Fibroblast of the conjunctiva (primary cell): ENCODE results near the gene CDC34.

ENCODE experiments used
- DNase-seq: peaks from one replicate; pipeline ENCODE4 v3.0.0-alpha.2; 2010; ENCODE audit warnings: low read depth

The CDC34 gene

DNA sequence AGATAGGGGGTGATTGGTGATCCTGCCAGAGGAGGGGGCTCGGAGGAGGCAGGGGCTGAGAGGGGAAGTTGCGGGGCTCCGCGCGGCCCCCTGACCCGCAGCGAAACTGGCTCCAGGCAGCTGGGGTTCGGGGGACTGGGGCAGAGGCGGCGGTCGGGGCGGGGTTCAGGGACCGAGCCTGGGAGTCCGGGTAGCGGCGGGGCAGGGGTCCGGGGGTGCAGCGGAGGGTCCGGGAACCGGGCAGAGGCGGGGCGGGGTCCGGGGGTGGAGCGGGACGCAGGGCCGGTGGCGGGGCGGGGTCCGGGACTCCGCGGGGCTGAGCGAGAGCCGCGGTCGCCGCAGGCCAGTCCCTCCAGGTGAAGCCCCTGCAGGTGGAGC lies 34.1 kb upstream of the CDC34 start:
- no peak for DNase-seq

- no peak for DNase-seq
Measured at GRCh38 chr19:497869-498510, 33.6 kb upstream of the CDC34 start.

DNA sequence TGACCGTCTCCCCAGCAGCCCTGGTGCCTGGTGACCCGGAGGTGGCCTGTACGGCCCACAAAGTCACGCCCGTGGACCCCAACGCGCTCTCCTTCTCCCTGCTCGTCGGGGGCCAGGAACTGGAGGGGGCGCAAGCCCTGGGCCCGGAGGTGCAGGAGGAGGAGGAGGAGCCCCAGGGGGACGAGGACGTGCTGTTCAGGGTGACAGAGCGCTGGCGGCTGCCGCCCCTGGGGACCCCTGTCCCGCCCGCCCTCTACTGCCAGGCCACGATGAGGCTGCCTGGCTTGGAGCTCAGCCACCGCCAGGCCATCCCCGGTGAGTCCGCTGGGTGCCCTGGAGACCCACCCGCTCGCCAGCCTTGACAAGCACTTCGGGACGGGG lies 33.1 kb upstream of the CDC34 start:
- DNase-seq = no peak

- DNase-seq = no peak
Measured at GRCh38 chr19:498977-499623, 32.5 kb upstream of the CDC34 start.

DNA sequence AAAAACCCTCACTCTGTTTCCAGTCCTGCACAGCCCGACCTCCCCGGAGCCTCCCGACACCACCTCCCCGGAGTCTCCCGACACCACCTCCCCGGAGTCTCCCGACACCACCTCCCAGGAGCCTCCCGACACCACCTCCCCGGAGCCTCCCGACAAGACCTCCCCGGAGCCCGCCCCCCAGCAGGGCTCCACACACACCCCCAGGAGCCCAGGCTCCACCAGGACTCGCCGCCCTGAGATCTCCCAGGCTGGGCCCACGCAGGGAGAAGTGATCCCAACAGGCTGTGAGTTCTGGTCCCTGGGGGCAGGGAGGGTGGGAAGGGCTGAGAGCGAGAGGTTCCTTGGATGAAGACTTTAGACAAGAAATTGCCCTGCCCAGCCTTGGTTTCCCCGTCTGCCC lies 29.9 kb upstream of the CDC34 start:
- no peak for DNase-seq

GRCh38 chr19:504616-505015 lies 26.9 kb upstream of the CDC34 start:
- DNase-seq = no peak

DNA sequence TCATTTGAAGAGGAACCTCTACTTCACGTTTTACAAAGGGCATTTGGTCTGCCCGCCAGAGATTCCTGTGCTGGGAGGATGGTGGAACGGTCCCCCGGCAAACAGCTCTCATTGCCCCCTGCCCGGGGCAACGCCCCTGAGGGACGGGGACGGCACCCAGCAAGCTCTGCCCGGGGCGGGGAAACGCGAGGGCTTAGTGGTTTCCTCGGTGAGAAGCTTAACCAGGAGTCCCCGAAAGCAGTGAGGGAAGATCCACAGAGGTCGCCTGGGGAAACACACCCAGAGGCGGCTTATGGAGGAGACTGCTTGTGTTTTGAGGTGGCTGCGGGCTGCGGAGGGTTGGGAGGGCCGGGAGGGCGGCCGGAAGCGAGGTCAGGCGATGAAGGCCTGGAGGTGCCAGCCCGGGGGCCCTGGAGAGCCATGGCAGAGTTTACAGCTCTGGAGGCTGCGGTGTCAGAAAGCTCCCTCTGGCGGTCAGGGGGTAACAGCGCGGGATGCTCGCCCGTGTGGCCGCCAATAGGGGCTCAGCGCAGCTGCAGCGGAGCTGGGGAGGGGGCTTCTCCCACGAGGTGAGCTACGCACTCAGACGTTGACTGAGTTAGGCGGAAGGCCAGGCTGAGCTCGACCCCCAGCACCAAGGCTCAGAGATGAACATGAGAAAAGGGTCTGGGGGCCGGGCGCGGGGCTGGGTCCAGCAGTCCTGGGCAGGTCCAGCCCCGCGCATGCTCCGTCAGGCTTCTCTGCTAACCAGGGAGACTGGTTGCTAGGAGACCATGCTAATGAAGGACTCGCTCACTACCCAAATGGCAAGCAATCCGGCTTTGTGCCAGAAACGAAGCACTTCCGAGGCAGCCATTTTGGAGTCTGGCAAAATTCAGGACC lies 24.9 kb upstream of the CDC34 start:
- peak; percentile 100 for DNase-seq

- no peak for DNase-seq
Measured at GRCh38 chr19:507286-508203, 24.0 kb upstream of the CDC34 start, which contains the start of gene TPGS1. TSS of gene TPGS1 (plus strand) at chr19:507497. CDS start at chr19:507507, 10 bp downstream.

- DNase-seq = no peak
Measured at GRCh38 chr19:508204-509150, 23.1 kb upstream of the CDC34 start.

DNA sequence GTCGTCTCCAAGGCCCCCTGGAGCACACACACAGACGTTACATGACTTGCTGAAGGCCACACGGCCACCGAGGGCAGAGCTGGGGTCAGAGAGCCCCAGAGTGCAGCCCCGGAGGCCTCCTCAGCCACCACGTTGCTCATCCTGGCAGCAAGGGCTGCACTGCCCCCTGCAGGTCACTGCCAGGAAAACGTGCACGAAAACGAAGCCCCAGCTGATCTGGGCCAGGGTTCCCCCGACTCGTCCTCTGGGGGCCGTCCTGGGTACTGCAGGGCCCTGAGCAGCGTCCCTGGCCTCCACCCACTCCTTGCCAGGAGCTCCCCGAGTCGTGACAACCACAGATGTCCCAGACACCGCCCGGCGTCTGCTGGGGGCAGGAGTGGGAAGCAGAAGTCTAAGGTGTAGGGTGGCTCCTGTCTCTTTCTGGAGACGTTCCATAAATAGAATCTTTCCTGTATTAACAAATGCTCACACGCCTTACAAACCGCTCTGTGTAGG lies 20.9 kb upstream of the CDC34 start:
- peak; percentile 80 for DNase-seq

GRCh38 chr19:511101-511851 lies 20.3 kb upstream of the CDC34 start:
- no peak for DNase-seq

DNA sequence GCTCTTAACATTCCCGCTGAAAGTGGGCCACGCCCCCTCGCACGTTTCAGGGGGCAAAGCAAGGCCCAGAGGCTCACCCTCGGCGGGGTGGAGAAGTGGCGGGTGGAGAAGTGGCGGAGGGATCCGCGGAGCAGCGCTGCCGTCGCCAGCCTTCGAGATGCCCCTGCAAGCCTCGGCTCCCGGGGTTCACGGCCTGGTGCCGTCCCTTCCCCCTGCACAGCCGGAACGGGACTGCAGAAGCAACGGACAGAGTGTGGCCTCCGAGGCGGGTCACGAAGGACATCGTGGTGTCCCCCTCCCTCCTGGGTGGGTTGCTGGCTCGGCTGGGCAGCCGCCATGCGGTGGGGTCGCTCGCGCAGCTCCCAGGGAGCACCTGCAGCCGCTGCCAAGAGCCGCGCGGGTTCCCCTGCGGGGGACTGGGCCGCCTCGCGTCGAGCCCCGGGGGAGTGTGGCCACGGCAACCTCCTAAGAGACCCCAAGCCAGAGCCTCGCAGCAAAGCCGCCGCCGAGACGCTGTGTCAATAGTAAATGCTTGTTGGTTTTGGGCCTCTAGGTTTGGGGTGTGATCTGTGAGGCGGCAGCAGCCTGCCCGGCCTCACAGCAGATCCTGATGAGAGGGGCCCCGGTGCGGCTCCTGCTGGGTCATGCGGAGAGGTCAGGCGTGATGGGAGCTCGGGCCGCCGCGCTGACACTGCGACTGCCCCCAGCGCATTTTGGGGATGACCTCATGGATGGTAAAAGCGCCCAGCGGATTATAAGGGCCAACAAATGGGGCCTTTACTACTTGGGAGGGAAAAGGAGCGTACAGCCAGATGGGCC lies 18.8 kb upstream of the CDC34 start:
- no peak for DNase-seq

DNA sequence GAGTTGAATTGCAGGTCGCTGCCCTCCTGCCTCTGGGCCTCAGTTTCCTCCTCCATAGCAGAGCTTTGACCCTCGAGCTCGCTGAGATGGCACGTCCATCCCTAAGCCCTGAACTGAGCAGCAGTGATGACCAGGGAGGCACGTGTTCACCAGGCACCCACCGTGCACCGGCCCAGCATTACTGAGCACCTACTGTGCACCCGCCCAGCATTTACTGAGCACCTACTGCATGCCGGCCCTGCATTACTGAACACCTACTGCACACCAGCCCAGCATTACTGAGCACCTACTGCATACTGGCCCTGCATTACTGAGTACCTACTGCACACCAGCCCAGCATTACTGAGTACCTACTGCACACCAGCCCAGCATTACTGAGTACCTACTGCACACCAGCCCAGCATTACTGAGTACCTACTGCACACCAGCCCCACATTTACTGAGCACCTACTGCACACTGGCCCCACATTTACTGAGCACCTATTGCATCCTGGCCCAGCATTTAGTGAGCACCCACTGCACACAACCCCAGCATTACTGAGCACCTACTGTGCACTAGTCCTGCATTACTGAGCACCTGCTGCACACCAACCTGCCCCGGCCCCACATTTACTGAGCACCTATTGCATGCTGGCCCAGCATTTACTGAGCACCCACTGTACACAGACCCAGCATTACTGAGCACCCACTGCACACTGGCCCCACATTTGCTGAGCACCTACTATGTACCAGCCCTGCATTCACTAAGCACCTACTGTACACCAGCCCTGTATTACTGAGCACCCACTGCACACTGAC lies 18.0 kb upstream of the CDC34 start:
- DNase-seq = no peak

GRCh38 chr19:514166-514663 lies 17.3 kb upstream of the CDC34 start:
- no peak for DNase-seq

- peak; percentile 71 for DNase-seq
Measured at GRCh38 chr19:517721-518597, 13.6 kb upstream of the CDC34 start.

DNA sequence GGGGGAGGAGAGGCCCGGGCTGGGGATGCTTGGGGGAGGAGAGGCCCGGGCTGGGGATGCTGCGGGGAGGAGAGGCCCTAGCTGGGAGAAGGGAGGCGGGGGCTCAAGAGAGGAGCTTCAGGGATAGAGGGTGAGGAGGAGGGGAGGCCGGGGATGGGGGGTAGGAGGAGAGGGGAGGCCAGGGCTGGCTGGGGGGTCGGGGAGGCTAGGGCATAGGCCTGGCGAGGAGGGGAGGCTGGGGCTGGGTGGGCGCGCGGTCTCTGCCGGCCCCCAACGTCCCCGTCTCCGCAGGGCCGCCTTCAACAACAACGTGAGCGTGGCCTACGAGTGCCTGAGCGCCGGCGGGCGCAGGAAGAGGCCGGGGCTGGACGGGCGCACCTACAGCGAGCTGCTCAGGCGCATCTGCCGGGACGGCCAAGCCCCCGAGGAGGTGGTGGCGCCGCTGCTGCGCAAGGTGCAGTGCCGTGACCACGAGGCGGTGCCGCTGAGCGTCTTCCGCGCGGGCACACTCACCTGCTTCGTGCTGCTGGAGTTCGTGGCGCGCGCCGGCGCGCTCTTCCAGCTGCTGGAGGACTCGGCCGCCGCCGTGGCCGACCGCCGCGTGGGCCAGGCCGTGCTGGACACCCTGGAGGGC lies 12.8 kb upstream of the CDC34 start:
- no peak for DNase-seq
